K562 (cell line): Measurements from ENCODE around the gene SLC25A26. TPM values are rescaled to one million over a fixed set of nuclear protein-coding genes. Genes with fewer than 3 reads are reported as not detected.

Source experiments
- ATAC-seq: fragments of 200-7000 bp; cut with Tn5 transposase; 3 replicates; pipeline ENCODE4 v1.9.1; 2020; ENCODE audit warnings: moderate library complexity
- BruUV-seq: library from RNA; stranded (reverse); fragments of 400-500 nt; replicated peaks from 2 replicates; lab custom pipeline; 2021; lab: Mats Ljungman, UMichigan
- CTCF ChIA-PET: fragments of 300-600 bp; formaldehyde crosslinking; extraction: SDS; loops from one replicate; lab custom pipeline; 2021; ENCODE audit warnings: low intra/inter-chr PET ratio; lab: Yijun Ruan, JAX
- POLR2A ChIA-PET: fragments of 300-600, 350-650 bp; sonication (Branson Sonifier 250); formaldehyde crosslinking; extraction: SDS; loops from one replicate; lab custom pipeline; 2021; ENCODE audit warnings: antibody characterized with exemption, inconsistent platforms; lab: Yijun Ruan, JAX
- DNase-seq, 4 experiments: peaks; one replicate each; pipeline versions ENCODE4 v3.0.0 to v3.0.0-alpha.2; 2011 to 2018; ENCODE audit warnings: low spot score in 3 of 4, mixed read lengths in 3 of 4; ENCODE audit errors: extremely low read depth in 1 of 4
- FAIRE-seq: peaks from 2 replicates; lab custom pipeline; 2011; peaks lifted over from hg19 to GRCh38; lab: Jason Lieb, UNC
- H2AFZ ChIP-seq: 2 replicates; pipeline ENCODE4 v1.6.0; 2011; ENCODE audit warnings: low read depth, low read length, control low read depth, inconsistent platforms
- H3K27ac ChIP-seq: fragments of 200-600 bp; 3 replicates; pipeline ENCODE4 v1.8.0; 2011; ENCODE audit warnings: low read depth, mild to moderate bottlenecking, control low read depth, inconsistent platforms, low read length, moderate library complexity, mixed read lengths; ENCODE audit errors: extremely low read depth
- H3K27me3 ChIP-seq, 2 experiments: fragments of 300-600 bp in 1 of 2; 2 replicates in 1 of 2; 3 replicates in 1 of 2; pipeline versions ENCODE4 v1.6.0 to v1.8.0; 2011; ENCODE audit warnings: inconsistent platforms in 2 of 2, low read length in 2 of 2, mild to moderate bottlenecking in 1 of 2, mixed read lengths in 1 of 2, moderate library complexity in 1 of 2; ENCODE audit not compliant: control insufficient read depth in 2 of 2, insufficient read depth in 2 of 2
- H3K36me3 ChIP-seq: fragments of 300-600 bp; 3 replicates; pipeline ENCODE4 v1.8.0; 2011; ENCODE audit warnings: mild to moderate bottlenecking, low read length, inconsistent platforms; ENCODE audit not compliant: control insufficient read depth, insufficient read depth
- H3K4me1 ChIP-seq, 2 experiments: fragments of 200-600 bp in 1 of 2; replicated peaks in 1 of 2; 2 replicates in 1 of 2; 3 replicates in 1 of 2; pipeline versions ENCODE4 v1.5.1 to v1.8.0; 2011; ENCODE audit warnings: inconsistent platforms in 2 of 2, low read length in 2 of 2, mild to moderate bottlenecking in 1 of 2, mixed read lengths in 1 of 2, moderate library complexity in 1 of 2; ENCODE audit not compliant: control insufficient read depth in 2 of 2, insufficient read depth in 2 of 2
- H3K4me2 ChIP-seq: 2 replicates; pipeline ENCODE4 v1.6.1; 2011; ENCODE audit warnings: low read length, control low read depth, inconsistent platforms, mixed read lengths; ENCODE audit not compliant: insufficient read depth
- H3K4me3 ChIP-seq: fragments of 200-600 bp; sonication (generic), shearing (Covaris generic); 2 replicates; pipeline ENCODE4 v1.5.1; 2016; ENCODE audit warnings: control low read depth, inconsistent platforms
- H3K79me2 ChIP-seq: fragments of 200-600 bp; 3 replicates; pipeline ENCODE4 v1.8.0; 2011; ENCODE audit warnings: low read length, inconsistent platforms; ENCODE audit not compliant: control insufficient read depth, insufficient read depth
- H3K9ac ChIP-seq, 2 experiments: 2 replicates each; pipeline versions ENCODE4 v1.6.0 to v1.6.1; 2011; ENCODE audit warnings: low read depth in 2 of 2, low read length in 2 of 2, control low read depth in 1 of 2, inconsistent platforms in 1 of 2, mild to moderate bottlenecking in 1 of 2, mixed read lengths in 1 of 2; ENCODE audit not compliant: insufficient read depth in 1 of 2
- H3K9me1 ChIP-seq: one replicate; pipeline ENCODE4 v1.6.0; 2011; ENCODE audit warnings: inconsistent platforms, mild to moderate bottlenecking, low read length, moderate library complexity; ENCODE audit not compliant: control insufficient read depth, insufficient read depth
- H3K9me3 ChIP-seq: replicated peaks from 2 replicates; pipeline ENCODE4 v1.5.1; 2011; ENCODE audit warnings: low read depth, low read length, inconsistent platforms; ENCODE audit not compliant: control insufficient read depth, insufficient read depth
- H4K20me1 ChIP-seq: replicated peaks from 2 replicates; pipeline ENCODE4 v1.6.1; 2011; ENCODE audit warnings: low read length, inconsistent platforms, mixed read lengths; ENCODE audit not compliant: control insufficient read depth, insufficient read depth
- ZBTB40 ChIP-seq, 2 experiments: fragments of 450-650 bp in 1 of 2; sonication (generic) in 1 of 2; formaldehyde crosslinking in 1 of 2; IDR thresholded peaks; 2 replicates each; pipeline versions ENCODE4 v1.7.1 to v1.9.0; 2016 to 2022; ENCODE audit warnings: inconsistent platforms in 1 of 2, mild to moderate bottlenecking in 1 of 2, missing genetic modification reagents in 1 of 2
- ZNF217 ChIP-seq: sonication (generic); formaldehyde crosslinking; IDR thresholded peaks from 2 replicates; pipeline ENCODE4 v1.8.0; 2022; ENCODE audit warnings: mild to moderate bottlenecking, missing genetic modification reagents
- ZNF699 ChIP-seq: fragments of 250-450 bp; sonication (Bioruptor Pico); IDR thresholded peaks from 2 replicates; pipeline ENCODE4 v1.8.0; 2021; ENCODE audit warnings: mild to moderate bottlenecking, moderate library complexity; ENCODE audit not compliant: insufficient replicate concordance
- WGBS: fragments of 100-300 bp; shearing (Covaris generic); methylation state at CpG from one replicate; pipeline ENCODE4 v1.1.6; 2016; ENCODE audit warnings: low coverage, mixed read lengths; ENCODE audit not compliant: insufficient coverage; ENCODE audit errors: missing lambda C conversion rate; 5-methylcytosine and 5-hydroxymethylcytosine counted together
- in situ Hi-C: fragments of 300-500 bp; cut with MboI; formaldehyde crosslinking; loops from 4 replicates; pipeline ENCODE4 v1.15.0; 2018; ENCODE audit warnings: inconsistent platforms, mixed read lengths
- intact Hi-C: fragments of 100-400 bp; cut with micrococcal nuclease; formaldehyde crosslinking; loops from 2 replicates; pipeline ENCODE4 v1.14.2; 2022
- polyA plus RNA-seq, 8 experiments: library from polyadenylated mRNA; depleted of rRNA in 4 of 8; stranded (reverse) in 5 of 8; unstranded in 3 of 8; fragments of >200 nt; fragmentation: Nextera tagmentation in 2 of 8; fragmentation: Illumina TruSeq in 1 of 8; extraction: Ambion mirVana in 2 of 8; extraction: Trizol in 1 of 8; gene quantifications; 2 replicates each; pipeline versions ENCODE4 v1.2.1 to v1.2.3, GENCODE V29; 2011 to 2014; ENCODE audit warnings: inconsistent platforms in 1 of 8, missing spikeins in 1 of 8
- total RNA-seq, 7 experiments: library from RNA; depleted of rRNA in 6 of 7; stranded (reverse); fragments of >200 nt in 6 of 7; fragmentation: Illumina TruSeq in 2 of 7; extraction: Trizol in 2 of 7; gene quantifications; 2 replicates each; pipeline versions ENCODE4 v1.2.1 to v1.2.3, GENCODE V29; 2011 to 2021; ENCODE audit warnings: low replicate concordance in 1 of 7
- TF ChIP-seq, protein P1 (sequence below): sonication (generic); formaldehyde crosslinking; IDR thresholded peaks from 2 replicates; pipeline ENCODE4 v1.8.0; 2022; ENCODE audit warnings: mild to moderate bottlenecking, missing genetic modification reagents

Gene SLC25A26
- total and polyA plus RNA-seq, 9 of the 15 experiments (the other 6 are each of a cell fraction or from before 2014, with no cell fraction given), result 7.2 to 29.1 (median 12.6) TPM

- Histone ChIP-seq H3K9me1 (no peaks in the 10 kb centered on the region), H3K27me3 (peaks cover 4 to 19% of the 10 kb centered on the region in 2 experiments; a peak in 3 of 5 replicates), H4K20me1 (no peaks in the 10 kb centered on the region; the same call in 1 of the 2 replicates), H3K4me3 (no peak overlapping the region), H3K9ac (no peak overlapping the region)
- no TSS peak for BruUV-seq
- POLR2A ChIA-PET, result no interaction called here
- DNase-seq, result no peak
- CTCF ChIA-PET, result no interaction called here
- intact Hi-C loops, result no loop called here
- peak; percentile 78 for TF ChIP-seq ZBTB40 (IDR thresholded peaks at IDR 0.05)
- no peak for TF ChIP-seq ZBTB40 (CRISPR knock-in tag; IDR thresholded peaks at IDR 0.05)
- TF ChIP-seq ZNF217, result no peak
- TF ChIP-seq ZNF699, result no peak
- TF ChIP-seq, protein P1, sequence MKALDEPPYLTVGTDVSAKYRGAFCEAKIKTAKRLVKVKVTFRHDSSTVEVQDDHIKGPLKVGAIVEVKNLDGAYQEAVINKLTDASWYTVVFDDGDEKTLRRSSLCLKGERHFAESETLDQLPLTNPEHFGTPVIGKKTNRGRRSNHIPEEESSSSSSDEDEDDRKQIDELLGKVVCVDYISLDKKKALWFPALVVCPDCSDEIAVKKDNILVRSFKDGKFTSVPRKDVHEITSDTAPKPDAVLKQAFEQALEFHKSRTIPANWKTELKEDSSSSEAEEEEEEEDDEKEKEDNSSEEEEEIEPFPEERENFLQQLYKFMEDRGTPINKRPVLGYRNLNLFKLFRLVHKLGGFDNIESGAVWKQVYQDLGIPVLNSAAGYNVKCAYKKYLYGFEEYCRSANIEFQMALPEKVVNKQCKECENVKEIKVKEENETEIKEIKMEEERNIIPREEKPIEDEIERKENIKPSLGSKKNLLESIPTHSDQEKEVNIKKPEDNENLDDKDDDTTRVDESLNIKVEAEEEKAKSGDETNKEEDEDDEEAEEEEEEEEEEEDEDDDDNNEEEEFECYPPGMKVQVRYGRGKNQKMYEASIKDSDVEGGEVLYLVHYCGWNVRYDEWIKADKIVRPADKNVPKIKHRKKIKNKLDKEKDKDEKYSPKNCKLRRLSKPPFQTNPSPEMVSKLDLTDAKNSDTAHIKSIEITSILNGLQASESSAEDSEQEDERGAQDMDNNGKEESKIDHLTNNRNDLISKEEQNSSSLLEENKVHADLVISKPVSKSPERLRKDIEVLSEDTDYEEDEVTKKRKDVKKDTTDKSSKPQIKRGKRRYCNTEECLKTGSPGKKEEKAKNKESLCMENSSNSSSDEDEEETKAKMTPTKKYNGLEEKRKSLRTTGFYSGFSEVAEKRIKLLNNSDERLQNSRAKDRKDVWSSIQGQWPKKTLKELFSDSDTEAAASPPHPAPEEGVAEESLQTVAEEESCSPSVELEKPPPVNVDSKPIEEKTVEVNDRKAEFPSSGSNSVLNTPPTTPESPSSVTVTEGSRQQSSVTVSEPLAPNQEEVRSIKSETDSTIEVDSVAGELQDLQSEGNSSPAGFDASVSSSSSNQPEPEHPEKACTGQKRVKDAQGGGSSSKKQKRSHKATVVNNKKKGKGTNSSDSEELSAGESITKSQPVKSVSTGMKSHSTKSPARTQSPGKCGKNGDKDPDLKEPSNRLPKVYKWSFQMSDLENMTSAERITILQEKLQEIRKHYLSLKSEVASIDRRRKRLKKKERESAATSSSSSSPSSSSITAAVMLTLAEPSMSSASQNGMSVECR, result no peak
- TF ChIP-seq, all 486 proteins: peak for 1
- H3K9me3 ChIP-seq, result no peaks in the 10 kb centered on the region
- H3K4me1 ChIP-seq, result no peaks in the 10 kb centered on the region
- in situ Hi-C loops, result no loop called here
- ATAC-seq (no peak), FAIRE-seq (no peak)
- H3K36me3 ChIP-seq, result no peaks in the 10 kb centered on the region
- H2AFZ ChIP-seq, result no peak overlapping the region
- no peak overlapping the region for H3K4me2 ChIP-seq
- H3K27ac ChIP-seq, result no peak overlapping the region
- no peaks in the 10 kb centered on the region for H3K79me2 ChIP-seq
- WGBS, result 0% methylated on average over 1 of the region's 1 CpG
Observed at GRCh38 chr3:66426135-66426534, 205.3 kb downstream of the SLC25A26 start.
